Activated CD8-positive, alpha-beta memory T cell treated with anti-CD3 and anti-CD28 coated beads for 4 hours (primary cell): Measurements from ENCODE around the gene PLAAT2.
"Not testable (repeated sequence)": the region's sequence is repeated elsewhere in the genome, so short reads cannot be mapped to it uniquely, and the experiment has no call there.

Experiments used
- DNase-seq, 2 donors: peaks; one replicate each; pipeline ENCODE4 v3.0.0-alpha.2; 2020; ENCODE audit warnings: low read depth in 2 of 2

PLAAT2 gene

DNA sequence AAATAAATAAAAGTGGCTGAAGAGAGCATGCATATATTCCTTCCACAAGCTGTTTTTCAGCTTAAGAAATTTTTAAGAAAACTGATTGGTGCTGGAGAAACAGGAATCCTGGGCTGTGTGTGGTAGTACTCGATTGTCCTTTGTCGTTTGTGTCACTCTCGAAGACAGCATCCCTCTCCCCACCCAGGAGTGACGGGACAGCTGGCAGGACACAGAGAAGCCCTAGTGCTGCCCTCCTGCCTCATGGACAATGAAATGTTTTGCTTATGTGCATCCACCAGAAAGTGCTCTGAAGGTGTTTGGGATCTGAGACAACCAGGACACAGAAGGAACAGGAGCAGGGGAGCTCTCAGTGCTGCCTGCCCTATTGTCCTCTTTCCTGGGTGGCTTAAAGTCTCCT, 13.8 kb downstream of the PLAAT2 start:
- DNase-seq, result no peak

DNA sequence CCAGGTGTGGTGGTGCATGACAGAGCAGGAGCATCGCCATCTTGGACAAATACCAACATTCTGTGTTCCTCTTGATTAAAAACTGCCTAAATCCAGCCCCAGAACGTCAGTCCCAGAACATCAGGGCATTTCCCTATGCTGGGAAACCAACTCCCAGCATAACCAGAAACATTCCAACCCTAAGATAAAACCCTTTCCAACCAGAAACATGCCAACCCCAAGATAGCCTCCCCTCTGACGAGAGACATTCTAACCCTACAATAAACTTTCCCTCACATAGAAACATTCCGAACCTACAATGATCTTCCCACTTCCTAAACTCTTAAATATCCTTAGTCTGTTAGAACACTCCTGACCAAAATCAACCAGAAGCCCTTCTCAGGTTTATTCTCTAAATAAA, 15.0 kb downstream of the PLAAT2 start:
- no peak for DNase-seq

DNA sequence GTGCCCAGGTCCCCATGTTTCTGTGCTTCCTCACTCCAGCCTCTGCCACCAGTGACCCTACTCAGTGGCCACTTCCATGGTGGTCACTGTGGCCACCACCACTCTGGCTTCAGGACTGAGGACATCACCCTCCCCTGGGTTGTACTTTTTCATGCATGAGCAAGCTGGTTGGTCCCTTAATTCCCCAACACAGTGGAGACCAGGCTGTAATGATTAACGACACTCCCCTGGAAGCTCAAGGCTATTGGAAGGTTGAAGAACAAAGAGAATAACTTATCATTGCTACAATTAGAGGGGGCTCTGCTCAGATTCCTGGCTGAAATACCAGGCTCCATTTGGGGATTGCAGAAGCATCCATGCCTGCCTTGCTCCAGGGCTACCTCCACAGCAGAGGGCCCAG, 16.1 kb downstream of the PLAAT2 start:
- no peak for DNase-seq

- no peak for DNase-seq
Observed at GRCh38 chr11:63543711-63544110, 19.5 kb downstream of the PLAAT2 start.

DNA sequence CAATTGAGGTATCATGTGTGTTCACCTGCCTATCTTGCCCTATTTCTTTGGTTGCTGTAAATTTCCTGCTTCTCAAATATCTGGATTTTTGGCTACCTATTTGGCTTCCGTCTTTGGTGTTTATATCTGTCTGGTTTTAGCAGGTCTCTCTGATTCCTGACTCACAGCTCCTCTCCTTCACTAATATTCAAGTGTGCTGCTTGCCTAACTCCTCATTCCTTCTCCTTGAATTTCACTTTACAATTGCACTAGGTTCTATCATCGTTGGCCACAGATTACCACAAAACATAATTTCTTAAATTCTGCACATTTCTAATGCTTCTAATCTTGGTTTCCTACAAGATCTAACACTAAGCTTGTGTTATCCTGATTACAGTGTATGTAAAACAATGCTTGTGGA, 20.7 kb downstream of the PLAAT2 start:
- DNase-seq, result not testable (repeated sequence)

GRCh38 chr11:63537293-63538101, 25.7 kb downstream of the PLAAT2 start:
- DNase-seq, result no peak

DNA sequence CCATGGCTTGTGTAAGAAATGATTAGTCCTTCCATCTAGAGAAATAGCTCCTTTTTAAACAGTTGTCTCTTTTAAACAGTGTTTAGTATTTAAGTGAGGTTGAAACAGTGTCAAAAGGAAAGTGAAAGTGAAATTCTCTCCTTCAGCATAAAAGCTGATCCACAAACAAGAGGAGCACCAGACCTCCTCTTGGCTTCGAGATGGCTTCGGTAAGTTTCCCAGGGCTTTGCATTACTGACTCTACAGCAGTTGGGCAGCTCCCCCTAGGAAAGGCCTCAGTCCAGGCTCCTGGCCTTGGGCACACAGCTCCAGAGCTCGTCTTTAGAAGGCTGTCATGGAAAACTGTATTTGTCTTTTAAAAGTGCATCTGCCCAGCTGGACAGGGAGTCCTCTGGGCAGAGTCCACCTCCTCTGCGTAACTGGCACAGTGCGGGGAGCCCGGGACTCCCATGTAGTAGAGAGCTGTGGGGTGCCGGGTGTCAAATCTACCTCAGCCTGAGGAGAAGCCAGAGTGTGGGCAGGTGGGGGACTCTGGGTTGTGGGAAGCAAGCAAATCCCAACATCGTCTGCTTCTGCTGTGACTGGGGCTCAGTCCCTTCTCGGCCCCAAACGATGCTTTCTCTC, 26.4 kb downstream of the PLAAT2 start, which contains the start of gene PLAAT4:
Gene PLAAT4 (plus strand): TSS at position 140 of the 624 bp plus-strand sequence. CDS start 61 bp downstream, at position 201.
- DNase-seq, result no peak

DNA sequence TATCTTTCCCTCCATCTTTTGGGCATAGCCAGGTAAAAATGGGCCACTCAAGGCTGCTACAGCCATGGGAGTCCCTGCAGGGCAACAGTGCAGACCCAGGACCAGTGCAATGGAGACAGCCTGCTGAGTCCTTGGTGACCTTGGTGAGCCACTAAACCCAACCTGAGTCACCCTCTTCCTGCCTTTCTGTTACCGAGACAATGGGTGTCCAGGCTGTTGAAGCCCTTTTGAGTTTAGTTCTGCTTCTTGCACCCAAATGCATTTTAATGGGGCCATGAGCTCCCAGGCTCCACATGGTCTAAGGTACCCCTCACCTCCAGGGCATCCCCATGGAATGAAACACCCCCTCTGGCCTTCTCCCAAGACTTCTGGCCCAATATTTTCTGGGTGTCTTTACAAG, 27.4 kb downstream of the PLAAT2 start:
- DNase-seq, result no peak

DNA sequence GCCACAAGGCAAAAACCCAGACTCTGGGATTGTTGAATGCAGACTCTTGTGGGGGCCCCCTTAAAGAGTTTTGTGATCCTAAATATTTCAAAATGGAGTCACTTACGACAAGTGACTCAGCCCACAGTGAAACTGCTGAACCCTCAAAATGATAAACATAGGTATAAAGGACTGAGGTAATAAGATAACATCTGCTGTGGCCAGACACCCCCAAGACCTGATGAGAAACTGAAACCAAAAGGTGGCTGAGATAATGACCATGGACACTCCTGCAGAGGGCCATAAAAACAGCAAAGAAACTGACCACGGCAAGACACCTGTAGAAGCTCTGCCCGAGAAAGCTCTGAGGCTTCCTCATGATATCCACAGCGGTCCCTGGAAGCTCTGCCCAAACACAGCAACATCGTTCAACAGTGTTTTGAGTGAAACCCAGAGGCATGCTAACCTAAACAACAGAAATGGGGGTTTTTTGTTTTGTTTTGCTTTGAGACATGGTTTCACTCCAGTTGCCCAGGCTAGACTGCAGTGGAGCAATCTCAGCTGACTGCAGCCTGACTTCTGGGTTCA, 28.2 kb downstream of the PLAAT2 start:
- DNase-seq, result no peak

DNA sequence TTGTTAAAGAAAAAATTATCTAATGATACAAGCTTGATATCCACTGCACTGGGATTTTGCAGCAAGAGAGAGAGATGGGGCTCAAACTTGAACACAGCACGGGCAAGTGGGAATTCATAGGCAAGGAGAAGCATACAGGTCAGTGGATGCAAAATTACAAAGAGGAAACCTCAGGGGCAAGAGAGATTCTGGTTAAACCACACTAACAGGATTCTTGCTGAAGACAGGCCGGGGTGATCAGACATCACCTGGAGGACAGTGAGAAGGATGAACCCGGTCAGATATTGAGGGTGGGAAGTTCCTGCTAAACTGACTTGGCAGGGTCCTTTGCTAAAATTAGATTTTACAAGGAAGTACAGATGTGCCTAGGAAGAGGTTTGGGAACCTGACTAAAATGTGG, 29.1 kb downstream of the PLAAT2 start:
- no peak for DNase-seq

GRCh38 chr11:63532799-63533475, 30.2 kb downstream of the PLAAT2 start:
- no peak for DNase-seq

DNA sequence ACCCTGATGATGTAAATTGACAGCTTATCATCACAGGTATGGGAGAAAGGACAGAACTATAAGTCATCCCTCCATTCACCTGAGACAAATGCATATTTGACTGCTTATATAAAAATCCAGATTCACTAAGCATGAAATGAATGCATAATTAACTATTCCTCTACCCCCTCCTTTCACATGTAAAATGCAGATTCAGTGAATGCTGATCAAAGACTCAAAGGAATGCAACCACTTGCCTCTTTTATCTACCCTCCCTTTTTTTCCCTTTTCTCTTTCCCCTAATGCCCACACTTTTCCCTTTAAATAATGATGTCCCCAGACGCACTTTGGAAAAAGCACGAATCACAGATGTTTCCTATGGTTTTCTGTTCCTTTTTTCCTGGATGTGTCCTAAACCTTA, 31.1 kb downstream of the PLAAT2 start:
- no peak for DNase-seq

DNA sequence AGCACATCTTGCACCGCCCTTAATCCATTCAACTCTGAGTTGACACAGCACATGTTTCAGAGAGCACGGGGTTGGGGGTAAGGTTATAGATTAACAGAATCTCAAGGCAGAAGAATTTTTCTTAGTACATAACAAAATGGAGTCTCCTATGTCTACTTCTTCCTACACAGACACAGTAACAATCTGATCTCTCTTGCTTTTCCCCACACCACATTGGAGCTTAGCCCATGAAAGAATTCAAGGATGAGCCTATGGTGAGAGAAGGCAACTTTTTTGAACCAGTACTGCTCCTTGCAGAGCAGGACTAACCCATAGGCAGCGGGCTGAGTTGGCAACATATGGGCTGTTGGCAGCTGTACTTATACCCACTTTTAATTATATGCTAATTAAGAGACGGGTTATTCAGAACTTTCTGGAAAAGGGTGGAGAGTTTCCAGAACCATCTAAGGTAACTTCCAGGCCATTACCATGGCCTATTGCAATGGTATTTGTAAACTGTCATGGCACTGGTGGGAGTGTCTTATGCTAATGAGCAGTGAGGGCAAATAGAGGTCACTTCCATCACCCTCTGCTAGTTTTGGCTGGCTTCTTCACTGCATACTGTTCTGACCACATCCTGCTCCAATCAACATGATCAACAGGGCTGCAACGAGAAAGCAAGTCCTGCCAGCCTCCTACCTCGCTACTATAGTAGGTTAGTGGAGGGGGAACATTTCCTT, 31.9 kb downstream of the PLAAT2 start:
- peak in 1 of 2 donors; percentile 31 for DNase-seq

GRCh38 chr11:63530021-63530420, 33.2 kb downstream of the PLAAT2 start:
- no peak for DNase-seq

DNA sequence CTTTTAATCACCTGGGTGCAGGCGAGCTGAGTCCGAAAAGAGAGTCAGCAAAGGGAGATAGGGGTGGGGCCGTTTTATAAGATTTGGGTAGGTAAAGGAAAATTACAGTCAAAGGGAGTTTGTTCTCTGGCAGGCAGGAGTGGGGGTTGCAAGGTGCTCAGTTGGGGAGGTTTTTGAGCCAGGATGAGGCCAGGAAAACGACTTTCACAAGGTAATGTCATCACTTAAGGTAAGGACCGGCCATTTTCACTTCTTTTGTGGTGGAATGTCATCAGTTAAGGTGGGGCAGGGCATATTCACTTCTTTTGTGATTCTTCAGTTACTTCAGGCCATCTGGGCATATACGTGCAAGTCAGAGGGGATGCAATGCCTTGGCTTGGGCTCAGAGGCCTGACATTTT, 33.8 kb downstream of the PLAAT2 start:
- not testable (repeated sequence) for DNase-seq

DNA sequence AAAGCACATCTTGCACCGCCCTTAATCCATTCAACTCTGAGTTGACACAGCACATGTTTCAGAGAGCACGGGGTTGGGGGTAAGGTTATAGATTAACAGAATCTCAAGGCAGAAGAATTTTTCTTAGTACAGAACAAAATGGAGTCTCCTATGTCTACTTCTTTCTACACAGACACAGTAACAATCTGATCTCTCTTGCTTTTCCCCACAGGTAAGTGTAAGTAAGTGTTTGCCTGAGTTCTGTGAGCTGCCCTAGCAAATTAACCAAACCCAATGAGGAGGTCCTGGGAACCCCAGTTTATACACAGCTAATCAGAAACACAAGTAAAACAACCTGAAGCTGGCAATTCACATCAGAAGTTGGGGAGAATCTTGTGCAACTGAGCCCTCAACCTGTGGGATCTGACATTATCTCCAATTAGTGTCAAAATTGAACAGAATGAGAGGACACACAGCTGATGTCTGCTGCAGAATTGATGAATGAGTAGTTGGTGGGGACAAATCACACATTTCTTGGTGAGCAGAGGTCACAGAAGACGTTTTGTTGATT, 34.4 kb downstream of the PLAAT2 start:
- not testable (repeated sequence) for DNase-seq

DNA sequence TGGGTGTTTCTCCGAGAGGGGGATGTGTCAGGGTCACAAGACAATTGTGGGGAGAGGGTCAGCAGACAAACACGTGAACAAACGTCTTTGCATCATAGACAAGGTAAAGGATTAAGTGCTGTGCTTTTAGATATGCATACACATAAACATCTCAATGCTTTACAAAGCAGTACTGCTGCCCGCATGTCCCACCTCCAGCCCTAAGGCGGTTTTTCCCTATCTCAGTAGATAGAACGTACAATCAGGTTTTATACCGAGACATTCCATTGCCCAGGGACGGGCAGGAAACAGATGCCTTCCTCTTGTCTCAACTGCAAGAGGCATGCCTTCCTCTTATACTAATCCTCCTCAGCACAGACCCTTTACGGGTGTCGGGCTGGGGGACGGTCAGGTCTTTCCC, 35.0 kb downstream of the PLAAT2 start:
- DNase-seq, result not testable (repeated sequence)

GRCh38 chr11:63527667-63528066, 35.5 kb downstream of the PLAAT2 start:
- no peak for DNase-seq

DNA sequence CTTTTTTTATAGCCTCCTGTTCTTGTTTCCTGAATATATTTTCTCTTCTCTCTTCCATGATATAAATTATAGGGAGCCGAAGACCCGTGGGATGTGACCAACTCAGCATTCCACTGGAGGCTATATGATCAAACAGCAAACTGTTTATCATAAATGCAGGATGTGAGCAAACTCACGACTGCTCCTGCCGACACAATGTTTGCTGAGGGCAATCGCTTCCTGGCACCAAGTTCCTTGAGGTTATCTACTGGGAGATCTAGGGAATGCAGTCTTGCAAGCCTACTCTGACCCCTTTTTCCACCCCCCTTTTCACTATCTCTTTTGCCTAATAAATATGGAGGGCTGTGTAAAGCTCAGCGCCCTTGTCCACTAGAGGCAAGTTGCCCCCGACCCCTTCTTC, 40.0 kb downstream of the PLAAT2 start:
- no peak for DNase-seq

- DNase-seq, result no peak
Observed at GRCh38 chr11:63521896-63522295, 41.3 kb downstream of the PLAAT2 start.

- DNase-seq, result no peak
Observed at GRCh38 chr11:63520606-63521170, 42.5 kb downstream of the PLAAT2 start.
